ENCODE measurements around the gene USP9X.
"Not testable (repeated sequence)": the region's sequence is repeated elsewhere in the genome, so short reads cannot be mapped to it uniquely, and the experiment has no call there.

Gene USP9X, protein sequence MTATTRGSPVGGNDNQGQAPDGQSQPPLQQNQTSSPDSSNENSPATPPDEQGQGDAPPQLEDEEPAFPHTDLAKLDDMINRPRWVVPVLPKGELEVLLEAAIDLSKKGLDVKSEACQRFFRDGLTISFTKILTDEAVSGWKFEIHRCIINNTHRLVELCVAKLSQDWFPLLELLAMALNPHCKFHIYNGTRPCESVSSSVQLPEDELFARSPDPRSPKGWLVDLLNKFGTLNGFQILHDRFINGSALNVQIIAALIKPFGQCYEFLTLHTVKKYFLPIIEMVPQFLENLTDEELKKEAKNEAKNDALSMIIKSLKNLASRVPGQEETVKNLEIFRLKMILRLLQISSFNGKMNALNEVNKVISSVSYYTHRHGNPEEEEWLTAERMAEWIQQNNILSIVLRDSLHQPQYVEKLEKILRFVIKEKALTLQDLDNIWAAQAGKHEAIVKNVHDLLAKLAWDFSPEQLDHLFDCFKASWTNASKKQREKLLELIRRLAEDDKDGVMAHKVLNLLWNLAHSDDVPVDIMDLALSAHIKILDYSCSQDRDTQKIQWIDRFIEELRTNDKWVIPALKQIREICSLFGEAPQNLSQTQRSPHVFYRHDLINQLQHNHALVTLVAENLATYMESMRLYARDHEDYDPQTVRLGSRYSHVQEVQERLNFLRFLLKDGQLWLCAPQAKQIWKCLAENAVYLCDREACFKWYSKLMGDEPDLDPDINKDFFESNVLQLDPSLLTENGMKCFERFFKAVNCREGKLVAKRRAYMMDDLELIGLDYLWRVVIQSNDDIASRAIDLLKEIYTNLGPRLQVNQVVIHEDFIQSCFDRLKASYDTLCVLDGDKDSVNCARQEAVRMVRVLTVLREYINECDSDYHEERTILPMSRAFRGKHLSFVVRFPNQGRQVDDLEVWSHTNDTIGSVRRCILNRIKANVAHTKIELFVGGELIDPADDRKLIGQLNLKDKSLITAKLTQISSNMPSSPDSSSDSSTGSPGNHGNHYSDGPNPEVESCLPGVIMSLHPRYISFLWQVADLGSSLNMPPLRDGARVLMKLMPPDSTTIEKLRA (N-terminal part only)

DNA sequence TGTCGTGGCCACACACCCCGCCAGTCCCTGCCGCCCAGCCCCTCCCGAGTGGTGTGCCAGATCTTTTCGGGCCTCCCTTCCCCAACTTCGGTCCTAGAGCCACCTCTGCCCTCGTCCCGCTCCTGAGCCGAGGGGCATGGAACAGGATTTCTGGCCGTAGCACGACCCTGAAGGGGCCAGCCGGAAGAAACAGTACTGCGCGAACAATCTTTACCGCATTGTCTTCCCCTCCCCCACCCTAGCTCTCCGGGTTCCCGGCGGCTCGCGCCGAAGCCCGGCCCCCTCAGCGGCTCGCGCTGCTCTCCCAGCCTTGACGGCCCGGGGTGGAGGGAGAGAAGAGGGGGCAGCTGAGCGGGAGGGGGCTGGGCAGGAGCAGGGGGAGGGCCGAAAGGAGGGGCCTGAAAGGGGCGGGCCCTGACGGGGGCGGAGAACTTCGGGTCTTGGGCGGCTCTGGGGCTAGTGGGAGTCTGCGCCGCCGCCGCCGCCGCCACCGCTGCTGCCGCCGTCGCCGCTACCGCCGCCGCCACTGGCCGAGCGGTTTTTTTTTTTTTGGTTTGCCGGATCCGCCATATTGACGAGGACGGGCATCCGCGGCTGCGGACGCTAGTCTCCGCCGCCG, at the start of gene USP9X:
TSS of gene USP9X (plus strand) at position 553 of the 619 bp plus-strand sequence. CDS start 38,184 bp downstream, outside the sequence.
- DNase-seq: peak; percentile 62

DNA sequence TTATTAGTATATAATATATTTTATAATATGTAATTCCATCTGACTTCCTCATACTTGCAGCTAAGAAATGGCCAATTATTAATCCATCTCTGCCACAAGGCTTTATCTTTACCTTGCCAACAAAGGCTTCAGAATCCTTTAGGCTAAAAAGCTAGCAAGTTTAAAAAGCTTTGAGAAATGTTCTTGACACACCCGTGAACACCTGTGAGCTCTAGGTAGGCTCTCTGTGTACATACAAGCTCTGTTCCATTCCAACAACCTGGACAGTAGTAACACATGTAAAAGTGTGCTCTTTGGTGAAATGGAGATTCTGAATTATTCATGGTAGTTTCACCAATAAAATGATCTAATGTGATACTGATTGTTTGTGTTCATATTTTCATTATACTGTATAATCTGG, 49.7 kb upstream of the USP9X start:
- DNase-seq: no peak

GRCh38 chrX:41036668-41037326, 48.4 kb upstream of the USP9X start:
- DNase-seq: no peak

- DNase-seq: no peak
Observed at GRCh38 chrX:41043196-41043595, 42.0 kb upstream of the USP9X start.

GRCh38 chrX:41043674-41044345, 41.4 kb upstream of the USP9X start:
- no peak for DNase-seq

- no peak for DNase-seq
Observed at GRCh38 chrX:41045960-41046567, 39.2 kb upstream of the USP9X start.

DNA sequence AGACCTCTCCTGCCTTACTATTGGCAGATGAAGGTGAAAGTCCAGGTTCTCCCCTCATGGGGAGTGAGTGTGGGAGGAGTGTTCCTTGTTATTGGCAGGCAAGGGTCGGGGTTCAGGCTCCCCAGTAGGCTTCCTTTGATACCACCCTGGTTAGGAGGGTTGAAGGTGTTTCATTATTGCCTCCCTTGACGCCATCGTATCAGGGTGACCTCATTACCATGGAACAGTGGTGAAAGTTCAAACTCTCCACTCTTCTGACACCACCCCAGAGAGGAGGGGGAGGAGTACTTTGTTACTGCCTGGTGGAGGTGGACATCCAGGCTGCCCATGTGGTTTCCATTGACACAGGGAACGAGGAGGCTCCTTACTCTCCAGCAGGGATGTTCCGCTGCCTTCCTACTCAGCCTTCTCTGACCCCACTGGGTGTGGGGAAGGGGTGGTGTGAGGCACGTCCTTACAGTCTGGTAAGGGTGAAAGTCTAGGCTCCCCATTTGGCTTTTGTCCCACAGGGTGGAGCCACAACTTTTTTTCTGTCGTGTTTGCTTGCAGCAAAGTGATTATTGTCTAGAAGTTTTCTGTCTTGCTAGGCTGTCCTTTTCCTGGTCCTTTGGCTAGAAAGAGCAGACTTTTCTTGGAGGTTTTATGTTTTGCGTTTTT, 37.2 kb upstream of the USP9X start:
- DNase-seq: no peak

- DNase-seq: no peak
Observed at GRCh38 chrX:41050359-41050758, 34.9 kb upstream of the USP9X start.

- no peak for DNase-seq
Observed at GRCh38 chrX:41051288-41051687, 34.0 kb upstream of the USP9X start.

- DNase-seq: no peak
Observed at GRCh38 chrX:41055740-41056139, 29.5 kb upstream of the USP9X start.

- DNase-seq: not testable (repeated sequence)
Observed at GRCh38 chrX:41063276-41063675, 22.0 kb upstream of the USP9X start.

DNA sequence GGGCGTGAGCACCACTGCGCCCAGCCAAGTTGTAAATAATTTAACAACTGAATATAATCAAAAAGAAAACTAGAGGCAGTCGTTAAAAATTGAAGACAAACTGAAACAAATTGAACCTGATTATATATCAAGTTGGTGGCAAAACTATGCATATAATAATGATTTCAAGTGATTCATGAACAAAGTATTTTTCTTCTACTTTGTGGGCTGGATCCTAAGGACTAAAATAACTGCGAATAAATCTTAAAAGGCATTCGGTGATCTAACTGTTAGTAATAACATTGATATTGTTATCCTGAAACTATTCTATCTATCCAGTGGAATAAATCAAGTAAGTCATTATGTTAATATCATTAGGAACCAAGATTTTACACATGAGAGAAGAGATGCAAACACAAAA, 21.2 kb upstream of the USP9X start:
- no peak for DNase-seq

DNA sequence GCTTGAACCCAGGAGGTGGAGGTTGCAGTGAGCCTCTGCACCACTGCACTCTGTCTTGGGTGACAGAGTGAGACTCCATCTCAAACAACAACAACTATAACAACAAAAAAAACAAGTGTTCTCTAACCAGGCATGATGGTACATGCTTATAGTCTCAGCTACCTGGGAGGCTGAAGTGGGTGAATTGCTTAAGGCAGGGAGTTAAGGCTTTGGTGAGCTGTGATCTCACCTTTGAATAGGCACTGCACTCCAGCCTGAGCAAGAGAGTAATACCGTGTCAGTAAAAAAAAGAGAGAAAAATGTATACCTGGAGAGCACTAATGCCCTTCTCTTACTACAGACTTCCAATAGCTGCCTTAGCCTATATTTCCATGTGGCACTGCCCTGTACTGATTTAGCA, 18.9 kb upstream of the USP9X start:
- DNase-seq: no peak

DNA sequence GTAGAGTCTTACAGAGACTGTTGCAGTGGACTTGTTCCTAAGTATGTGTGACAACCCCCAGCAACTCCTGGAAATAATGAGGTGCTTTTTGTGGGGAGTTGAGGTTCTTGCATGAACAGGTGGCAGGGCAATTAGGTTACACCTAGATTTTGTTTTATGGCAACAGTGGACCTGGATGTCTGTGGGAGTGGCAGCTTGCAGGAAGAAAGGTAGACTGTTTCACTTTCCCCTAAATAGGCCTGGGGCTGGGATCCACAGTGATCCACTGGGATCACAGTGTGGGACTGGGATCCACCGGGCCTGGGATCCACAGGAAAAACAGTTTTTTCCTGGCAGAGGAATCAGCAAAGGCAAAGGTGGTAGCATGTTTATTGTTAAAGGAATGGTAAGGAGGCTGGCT, 18.3 kb upstream of the USP9X start:
- DNase-seq: no peak

- DNase-seq: no peak
Observed at GRCh38 chrX:41067721-41068120, 17.5 kb upstream of the USP9X start.

DNA sequence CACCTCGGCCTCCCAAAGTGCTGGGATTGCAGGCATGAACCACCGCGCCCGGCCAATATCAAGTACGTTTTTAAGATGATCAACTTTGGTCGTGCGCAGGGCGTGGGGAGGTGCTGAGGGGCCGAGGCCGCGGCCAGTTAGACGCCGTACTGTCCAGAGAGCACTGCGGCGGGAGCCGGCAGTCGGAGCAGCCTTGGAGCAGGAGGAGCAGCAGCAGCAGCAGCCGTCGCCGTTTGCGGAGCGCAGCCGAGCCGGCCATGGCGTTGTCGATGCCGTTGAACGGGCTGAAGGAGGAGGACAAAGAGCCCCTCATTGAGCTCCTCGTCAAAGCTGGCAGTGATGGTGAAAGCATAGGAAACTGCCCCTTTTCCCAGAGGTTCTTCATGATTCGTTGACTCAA, 8.5 kb upstream of the USP9X start:
- no peak for DNase-seq

- DNase-seq: no peak
Observed at GRCh38 chrX:41081821-41082220, 3.4 kb upstream of the USP9X start.

DNA sequence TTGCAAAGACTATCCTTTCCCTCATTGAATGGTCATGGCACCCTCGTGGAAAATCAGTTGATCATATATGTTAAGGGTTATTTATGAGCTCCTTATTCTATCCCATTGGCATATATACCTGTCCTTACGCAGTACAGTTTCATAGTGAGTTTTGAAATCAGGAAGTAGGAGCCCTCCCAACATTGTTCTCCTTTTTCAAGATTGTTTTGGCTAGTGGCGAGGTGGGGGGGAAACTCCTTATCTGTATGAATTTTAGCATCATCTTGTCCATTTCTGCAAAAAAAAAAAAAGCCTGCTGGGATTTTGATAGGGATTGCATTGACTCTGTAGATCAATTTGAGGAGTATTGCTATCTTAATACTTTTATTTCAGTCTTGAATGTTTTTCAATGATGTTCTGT, 2.5 kb upstream of the USP9X start:
- no peak for DNase-seq

DNA sequence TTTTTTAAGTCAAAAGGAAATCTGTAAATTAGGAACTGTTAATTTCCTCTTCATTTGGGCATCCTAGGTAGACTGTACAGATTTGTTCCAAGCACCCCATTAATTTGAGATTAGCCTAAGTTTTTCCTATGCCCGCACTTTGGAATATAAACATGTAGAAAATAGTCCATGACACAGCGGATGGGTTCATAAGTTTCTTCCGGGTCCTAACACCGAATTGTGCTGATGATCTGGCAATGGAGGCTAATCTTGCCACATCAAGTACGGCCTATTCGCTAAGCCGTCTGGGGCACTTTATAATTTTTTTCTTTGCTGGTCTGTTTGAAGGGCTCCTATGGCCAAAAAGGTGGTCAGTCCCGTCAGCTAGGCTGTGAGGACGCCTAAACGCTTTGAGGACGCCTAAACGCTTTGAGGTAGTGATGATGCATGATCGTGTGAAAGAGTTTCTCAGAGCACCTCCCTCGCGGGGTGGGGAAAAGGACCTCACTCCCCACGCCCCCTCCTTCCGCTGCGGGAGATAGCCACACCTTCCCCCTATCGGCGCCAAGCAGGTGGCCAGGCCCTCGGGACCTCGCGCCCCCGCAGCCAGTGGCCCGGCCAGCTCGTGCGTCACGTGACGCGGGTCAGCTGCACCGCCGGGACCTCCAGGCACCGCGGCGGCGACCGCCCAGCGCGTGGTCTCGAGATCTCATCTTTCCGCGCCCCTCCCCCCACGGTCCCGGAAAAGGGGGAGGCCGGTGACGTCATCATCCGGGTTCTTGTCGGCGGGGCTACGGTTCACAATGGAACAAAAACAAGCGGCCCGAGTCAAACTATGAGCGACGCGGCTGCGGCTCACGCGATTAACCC, 977 bp upstream of the USP9X start:
- peak; percentile 96 for DNase-seq

DNA sequence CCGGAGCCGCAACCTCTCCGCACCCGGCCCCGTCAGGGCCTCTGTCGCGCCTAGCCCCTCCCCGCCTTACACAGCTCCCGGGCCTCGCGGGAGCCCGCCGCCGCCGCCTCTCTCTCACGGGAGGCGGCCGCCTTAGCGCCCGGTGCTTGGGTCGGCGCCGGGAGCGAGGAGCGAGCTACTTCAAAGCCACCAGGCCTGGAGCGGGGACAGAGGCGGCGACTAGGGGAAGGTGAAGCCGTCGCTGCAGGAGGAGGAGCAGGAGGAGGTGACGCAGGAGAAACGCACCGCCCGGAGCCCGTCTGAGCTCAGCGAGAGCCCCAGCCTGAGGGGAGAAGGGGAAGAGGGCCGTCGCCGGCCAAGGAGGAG, 250 bp downstream of the USP9X start:
- DNase-seq: no peak

Data from NCI-H1694 (cell line).